Natural killer cell (primary cell): ENCODE measurements around the gene PPM1L. TPM values are rescaled to one million over a fixed set of nuclear protein-coding genes. Genes with fewer than 3 reads are reported as not detected.

ENCODE experiments used
- ATAC-seq, 3 donors: fragments of 150-1000 bp in 2 of 3; fragments of 200-7000 bp in 1 of 3; cut with Tn5 transposase; 1 replicate in 1 of 3; 2 replicates in 2 of 3; pipeline ENCODE4 v1.10.0; 2021; ENCODE audit warnings: mild to moderate bottlenecking in 2 of 3, moderate library complexity in 2 of 3
- DNase-seq, 2 donors: peaks; one replicate each; pipeline versions ENCODE4 v3.0.0 to v3.0.0-alpha.2; 2013 to 2021; ENCODE audit warnings: mixed read lengths in 1 of 2
- H3K27ac ChIP-seq: one replicate; pipeline ENCODE4 v1.5.1; 2013; ENCODE audit warnings: mild to moderate bottlenecking, low read length
- H3K27me3 ChIP-seq: one replicate; pipeline ENCODE4 v1.6.1; 2013; ENCODE audit warnings: low read length; ENCODE audit not compliant: control insufficient read depth, insufficient read depth
- H3K36me3 ChIP-seq: one replicate; pipeline ENCODE4 v1.6.1; 2013; ENCODE audit warnings: low read length; ENCODE audit not compliant: control insufficient read depth, insufficient read depth
- H3K4me1 ChIP-seq: one replicate; pipeline ENCODE4 v1.6.1; 2013; ENCODE audit warnings: low read length; ENCODE audit not compliant: control insufficient read depth, insufficient read depth
- H3K4me3 ChIP-seq: one replicate; pipeline ENCODE4 v1.5.1; 2013; ENCODE audit warnings: low read length
- H3K9me3 ChIP-seq: one replicate; pipeline ENCODE4 v1.6.1; 2013; ENCODE audit warnings: low read length; ENCODE audit not compliant: control insufficient read depth, insufficient read depth
- H3K27ac Mint-ChIP-seq, 2 donors: one replicate each; pipeline ENCODE4 v1.8.0; 2022; ENCODE audit warnings: mild to moderate bottlenecking in 2 of 2, mixed read lengths in 2 of 2, moderate library complexity in 1 of 2
- H3K27me3 Mint-ChIP-seq, 2 donors: one replicate each; pipeline ENCODE4 v1.8.0; 2022; ENCODE audit warnings: low read depth in 2 of 2, mixed read lengths in 2 of 2
- H3K36me3 Mint-ChIP-seq: one replicate; pipeline ENCODE4 v1.8.0; 2022; ENCODE audit warnings: mixed read lengths
- H3K4me1 Mint-ChIP-seq, 2 donors: one replicate each; pipeline ENCODE4 v1.8.0; 2022; ENCODE audit warnings: mixed read lengths in 2 of 2
- H3K4me3 Mint-ChIP-seq: one replicate; pipeline ENCODE4 v1.8.0; 2022; ENCODE audit warnings: mild to moderate bottlenecking, moderate library complexity, mixed read lengths
- H3K9me3 Mint-ChIP-seq, 2 donors: one replicate each; pipeline ENCODE4 v1.8.0; 2022; ENCODE audit warnings: mixed read lengths in 2 of 2
- WGBS: methylation state at CpG from one replicate; pipeline ENCODE4 v1.1.7; 2013; ENCODE audit warnings: missing lambda C conversion rate; ENCODE audit not compliant: insufficient coverage; 5-methylcytosine and 5-hydroxymethylcytosine counted together
- intact Hi-C: fragments of 100-400 bp; cut with micrococcal nuclease; formaldehyde crosslinking; loops from one replicate; pipeline ENCODE4 v1.14.2; 2022
- total RNA-seq, 4 donors: library from RNA; stranded (reverse); fragments of 120-200 nt in 1 of 4; gene quantifications; one replicate each; pipeline versions ENCODE4 v1.2.3 to v1.2.4, GENCODE V29; 2013 to 2022
- TF ChIP-seq, protein P1 (sequence below): fragments of 200-600 bp; IDR thresholded peaks from one replicate; pipeline ENCODE4 v1.8.0; 2022; ENCODE audit warnings: antibody characterized with exemption

The PPM1L gene
- total RNA-seq, 3 donors from 2014 or later (not counting 1 experiment from before 2014, with no cell fraction given) = 52.6 to 73.2 (median 52.9) TPM

DNA sequence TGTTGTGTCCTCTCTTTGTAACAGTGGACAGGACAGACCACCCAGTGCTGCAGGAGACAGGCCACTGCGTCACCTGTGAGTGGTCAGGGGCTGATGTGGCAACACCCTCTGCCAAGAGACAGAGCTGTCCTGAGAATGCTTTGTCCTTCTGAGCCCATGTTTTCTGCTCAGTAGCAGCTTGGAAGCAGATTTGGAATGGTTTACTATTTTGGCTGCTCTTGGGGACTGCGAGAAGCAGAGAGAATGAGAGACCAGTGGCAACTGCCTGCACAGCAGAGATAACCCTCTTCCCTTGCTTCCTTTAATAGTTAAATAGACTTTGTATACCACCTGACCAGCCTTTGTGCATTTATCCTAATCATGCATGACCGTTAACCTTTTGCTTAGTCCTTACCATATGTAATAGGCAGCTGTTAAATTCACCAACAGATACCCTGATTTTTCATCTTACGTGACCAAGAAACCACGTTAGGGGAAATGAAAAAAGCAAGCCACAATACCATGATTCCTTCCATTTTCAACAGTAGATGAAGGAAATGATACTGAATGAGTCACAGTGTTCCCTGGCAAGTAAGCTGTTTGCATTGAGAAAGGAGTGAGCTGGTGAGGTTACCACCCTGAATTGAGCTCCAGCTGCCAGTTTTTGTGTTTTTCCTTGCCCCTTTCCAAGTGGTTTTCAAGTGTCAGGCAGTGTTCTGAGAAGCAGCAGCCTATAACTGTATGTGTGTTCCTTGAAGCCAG lies 313.6 kb downstream of the PPM1L start:
- H3K4me3 Mint-ChIP-seq = no peak overlapping the region
- no peak overlapping the region for H3K27ac Mint-ChIP-seq
- no peak overlapping the region for H3K27ac ChIP-seq
- no peaks in the 10 kb centered on the region for H3K9me3 ChIP-seq
- DNase-seq (peak in 1 of 2 donors; percentile 5), ATAC-seq (no peak)
- TF ChIP-seq, protein P1, sequence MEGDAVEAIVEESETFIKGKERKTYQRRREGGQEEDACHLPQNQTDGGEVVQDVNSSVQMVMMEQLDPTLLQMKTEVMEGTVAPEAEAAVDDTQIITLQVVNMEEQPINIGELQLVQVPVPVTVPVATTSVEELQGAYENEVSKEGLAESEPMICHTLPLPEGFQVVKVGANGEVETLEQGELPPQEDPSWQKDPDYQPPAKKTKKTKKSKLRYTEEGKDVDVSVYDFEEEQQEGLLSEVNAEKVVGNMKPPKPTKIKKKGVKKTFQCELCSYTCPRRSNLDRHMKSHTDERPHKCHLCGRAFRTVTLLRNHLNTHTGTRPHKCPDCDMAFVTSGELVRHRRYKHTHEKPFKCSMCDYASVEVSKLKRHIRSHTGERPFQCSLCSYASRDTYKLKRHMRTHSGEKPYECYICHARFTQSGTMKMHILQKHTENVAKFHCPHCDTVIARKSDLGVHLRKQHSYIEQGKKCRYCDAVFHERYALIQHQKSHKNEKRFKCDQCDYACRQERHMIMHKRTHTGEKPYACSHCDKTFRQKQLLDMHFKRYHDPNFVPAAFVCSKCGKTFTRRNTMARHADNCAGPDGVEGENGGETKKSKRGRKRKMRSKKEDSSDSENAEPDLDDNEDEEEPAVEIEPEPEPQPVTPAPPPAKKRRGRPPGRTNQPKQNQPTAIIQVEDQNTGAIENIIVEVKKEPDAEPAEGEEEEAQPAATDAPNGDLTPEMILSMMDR = no peak
- no peaks in the 10 kb centered on the region for H3K36me3 Mint-ChIP-seq
- peaks cover 18% of the 10 kb centered on the region for H3K4me1 ChIP-seq
- H3K36me3 ChIP-seq = peaks cover 16% of the 10 kb centered on the region
- no peaks in the 10 kb centered on the region for H3K9me3 Mint-ChIP-seq
- H3K4me3 ChIP-seq = no peak overlapping the region
- no peaks in the 10 kb centered on the region for H3K27me3 Mint-ChIP-seq
- WGBS = 57% methylated on average over 3 of the region's 5 CpGs
- intact Hi-C loops = no loop called here
- H3K4me1 Mint-ChIP-seq = no peaks in the 10 kb centered on the region
- H3K27me3 ChIP-seq = no peaks in the 10 kb centered on the region

DNA sequence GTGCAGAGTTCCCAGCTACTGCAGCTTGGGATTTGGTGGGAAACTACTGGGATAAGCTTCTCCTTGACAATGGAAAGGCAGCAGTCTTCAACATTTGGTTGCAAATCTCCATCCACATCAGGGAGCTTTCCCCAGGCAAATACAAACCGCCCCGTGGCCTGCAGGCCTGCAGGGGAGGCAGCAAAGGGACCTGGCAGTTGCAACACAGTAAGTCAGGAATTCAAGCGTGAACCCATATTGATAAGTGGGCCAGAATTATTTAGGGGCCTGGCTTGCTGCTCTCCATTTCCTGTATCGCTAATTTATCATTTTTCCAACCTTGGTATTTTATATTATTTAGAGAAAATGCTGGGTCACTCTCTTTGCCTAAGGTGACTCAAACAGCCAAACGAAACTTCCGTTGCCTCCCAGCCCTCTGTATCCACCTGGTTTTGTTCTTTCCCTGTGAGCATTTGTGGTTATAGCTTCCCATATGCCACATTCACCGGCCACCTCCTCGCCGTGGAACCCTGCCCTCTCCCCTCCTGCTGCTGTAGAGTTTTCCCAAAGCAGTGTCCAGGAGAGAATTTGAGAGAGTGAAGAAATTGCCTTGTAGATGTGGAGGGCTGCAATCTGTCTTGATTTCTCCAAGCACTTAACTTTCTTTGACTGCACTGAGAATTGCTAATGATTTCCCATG lies 314.4 kb downstream of the PPM1L start:
- H3K27me3 ChIP-seq = no peaks in the 10 kb centered on the region
- H3K9me3 ChIP-seq = no peaks in the 10 kb centered on the region
- Mint-ChIP-seq H3K36me3 (no peaks in the 10 kb centered on the region), H3K9me3 (no peaks in the 10 kb centered on the region), H3K27me3 (no peaks in the 10 kb centered on the region), H3K27ac (no peak overlapping the region), H3K4me3 (no peak overlapping the region), H3K4me1 (no peaks in the 10 kb centered on the region)
- WGBS = 96% methylated on average over 8 of the region's 9 CpGs
- H3K4me1 ChIP-seq = peaks cover 18% of the 10 kb centered on the region
- H3K4me3 ChIP-seq = no peak overlapping the region
- H3K27ac ChIP-seq = no peak overlapping the region
- TF ChIP-seq, protein P1 = no peak
- DNase-seq (no peak), ATAC-seq (no peak)
- peaks cover 16% of the 10 kb centered on the region for H3K36me3 ChIP-seq
- intact Hi-C loops = no loop called here

DNA sequence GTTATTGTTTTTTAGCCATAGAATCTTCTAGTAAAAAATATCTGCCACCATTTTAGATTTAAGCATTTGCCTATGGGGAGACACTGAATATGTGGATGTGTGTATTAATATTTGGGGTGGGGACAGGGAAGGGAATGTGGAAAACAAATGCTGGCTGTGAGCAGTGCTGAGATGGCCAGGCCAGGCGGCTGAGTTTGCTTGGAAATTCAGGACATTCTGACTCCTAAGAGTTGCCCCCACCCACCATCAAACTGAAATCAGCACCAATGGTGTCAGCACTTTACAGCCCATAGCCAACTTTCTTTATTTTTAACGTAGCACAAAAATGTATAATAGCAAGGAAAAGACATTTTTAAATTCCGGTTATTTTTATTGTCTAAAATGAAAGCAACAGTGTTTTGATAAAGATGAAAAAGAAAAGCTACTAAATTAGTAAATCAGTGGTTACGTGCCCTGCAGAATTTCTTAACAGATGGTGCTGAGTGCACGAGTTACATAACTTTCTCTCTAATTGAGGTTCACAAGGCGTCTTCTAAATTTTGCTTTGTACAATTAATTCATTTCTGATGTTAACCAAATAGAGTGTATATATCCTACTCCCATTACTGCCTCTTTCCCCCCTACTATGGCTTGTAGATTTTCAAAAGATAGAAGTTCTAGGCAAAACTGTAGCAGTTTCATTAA lies 315.1 kb downstream of the PPM1L start:
- Mint-ChIP-seq H3K27ac (no peak overlapping the region), H3K4me3 (no peak overlapping the region), H3K27me3 (no peaks in the 10 kb centered on the region), H3K36me3 (no peaks in the 10 kb centered on the region), H3K4me1 (no peaks in the 10 kb centered on the region), H3K9me3 (no peaks in the 10 kb centered on the region)
- ATAC-seq (no peak), DNase-seq (no peak)
- Histone ChIP-seq H3K27ac (no peak overlapping the region), H3K4me1 (peaks cover 18% of the 10 kb centered on the region), H3K36me3 (peaks cover 14% of the 10 kb centered on the region), H3K9me3 (no peaks in the 10 kb centered on the region), H3K27me3 (no peaks in the 10 kb centered on the region), H3K4me3 (no peak overlapping the region)
- TF ChIP-seq, protein P1 = no peak
- WGBS = 94% methylated on average over 4 of the region's 6 CpGs
- intact Hi-C loops = no loop called here
